ENCODE measurements around the gene TRDN.

DNA sequence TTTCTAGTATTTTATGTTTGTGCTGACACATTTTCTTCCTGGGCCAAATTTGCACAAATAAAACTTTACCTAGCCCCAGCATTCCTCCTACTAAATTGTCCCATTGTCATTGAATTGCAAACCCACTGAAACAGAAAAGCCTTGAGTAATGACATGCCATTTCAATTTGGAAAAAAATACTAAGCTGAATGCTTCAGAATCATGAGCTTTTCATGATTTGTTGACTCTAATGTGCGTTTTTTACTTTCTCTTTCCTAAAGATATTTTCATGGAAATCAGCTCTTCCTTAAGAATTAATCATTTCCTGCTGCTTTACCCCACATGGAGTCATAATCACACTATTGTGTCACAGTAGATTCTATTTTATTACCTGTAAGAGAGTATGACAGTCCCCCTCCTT is 47.4 kb downstream of the TRDN start:
- TF ChIP-seq, protein P1, sequence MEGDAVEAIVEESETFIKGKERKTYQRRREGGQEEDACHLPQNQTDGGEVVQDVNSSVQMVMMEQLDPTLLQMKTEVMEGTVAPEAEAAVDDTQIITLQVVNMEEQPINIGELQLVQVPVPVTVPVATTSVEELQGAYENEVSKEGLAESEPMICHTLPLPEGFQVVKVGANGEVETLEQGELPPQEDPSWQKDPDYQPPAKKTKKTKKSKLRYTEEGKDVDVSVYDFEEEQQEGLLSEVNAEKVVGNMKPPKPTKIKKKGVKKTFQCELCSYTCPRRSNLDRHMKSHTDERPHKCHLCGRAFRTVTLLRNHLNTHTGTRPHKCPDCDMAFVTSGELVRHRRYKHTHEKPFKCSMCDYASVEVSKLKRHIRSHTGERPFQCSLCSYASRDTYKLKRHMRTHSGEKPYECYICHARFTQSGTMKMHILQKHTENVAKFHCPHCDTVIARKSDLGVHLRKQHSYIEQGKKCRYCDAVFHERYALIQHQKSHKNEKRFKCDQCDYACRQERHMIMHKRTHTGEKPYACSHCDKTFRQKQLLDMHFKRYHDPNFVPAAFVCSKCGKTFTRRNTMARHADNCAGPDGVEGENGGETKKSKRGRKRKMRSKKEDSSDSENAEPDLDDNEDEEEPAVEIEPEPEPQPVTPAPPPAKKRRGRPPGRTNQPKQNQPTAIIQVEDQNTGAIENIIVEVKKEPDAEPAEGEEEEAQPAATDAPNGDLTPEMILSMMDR (IDR thresholded peaks at IDR 0.05) = no peak
- TF ChIP-seq POLR2A (IDR thresholded peaks at IDR 0.05) = no peak
- TF ChIP-seq POLR2AphosphoS5 (IDR thresholded peaks at IDR 0.05) = no peak

Data from breast epithelium (tissue), 3 donors.